Esophagus muscularis mucosa (tissue), 4 donors: ENCODE data around the gene NPHP4. TPM values are rescaled to one million over a fixed set of nuclear protein-coding genes. Genes with fewer than 3 reads are reported as not detected.

Source experiments
- DNase-seq: peaks from one replicate; pipeline ENCODE4 v3.0.0-alpha.2; 2017; ENCODE audit errors: extremely low spot score
- H3K27ac ChIP-seq, 4 donors: fragments of 200-600 bp; sonication (generic); replicated peaks in 1 of 4; 1 replicate in 3 of 4; 2 replicates in 1 of 4; pipeline ENCODE4 v1.5.1; 2016 to 2019; ENCODE audit warnings: mild to moderate bottlenecking in 1 of 4
- H3K27me3 ChIP-seq, 4 donors: fragments of 200-600 bp; sonication (generic); one replicate each; pipeline versions ENCODE4 v1.5.1 to v1.6.0; 2016 to 2019
- H3K36me3 ChIP-seq, 4 donors: fragments of 200-600 bp; sonication (generic); one replicate each; pipeline ENCODE4 v1.5.1; 2016 to 2019
- H3K4me1 ChIP-seq, 4 donors: fragments of 200-600 bp; sonication (generic); one replicate each; pipeline ENCODE4 v1.5.1; 2016 to 2019
- H3K4me3 ChIP-seq, 4 donors: fragments of 200-600 bp; sonication (generic); 1 replicate in 2 of 4; 2 replicates in 2 of 4; pipeline ENCODE4 v1.5.1; 2016 to 2019; ENCODE audit warnings: mild to moderate bottlenecking in 4 of 4, moderate library complexity in 1 of 4
- H3K9me3 ChIP-seq, 4 donors: fragments of 200-600 bp; sonication (generic); 1 replicate in 3 of 4; 2 replicates in 1 of 4; pipeline ENCODE4 v1.5.1; 2016 to 2019
- EP300 ChIP-seq: sonication (generic); formaldehyde crosslinking; IDR thresholded peaks from one replicate; pipeline ENCODE4 v1.6.1; 2017; ENCODE audit warnings: antibody characterized with exemption
- POLR2A ChIP-seq: fragments of 450-650 bp; IDR thresholded peaks from one replicate; pipeline ENCODE4 v1.6.1; 2017; ENCODE audit warnings: antibody characterized with exemption, moderate library complexity, mild to moderate bottlenecking, low read depth
- POLR2AphosphoS5 ChIP-seq, 2 donors: sonication (generic); formaldehyde crosslinking; IDR thresholded peaks; one replicate each; pipeline ENCODE4 v1.6.1; 2017; ENCODE audit warnings: antibody characterized with exemption in 2 of 2
- WGBS: methylation state at CpG from one replicate; pipeline ENCODE4 v1.1.5; 2018; 5-methylcytosine and 5-hydroxymethylcytosine counted together
- intact Hi-C: fragments of 100-400 bp; cut with DNase I; formaldehyde crosslinking; loops from one replicate; pipeline ENCODE4 v1.15.1; 2023
- total RNA-seq, 4 donors: library from RNA; depleted of rRNA; stranded (reverse); fragments of >200 nt; gene quantifications; one replicate each; pipeline versions ENCODE4 v1.1.0 to v1.2.1, GENCODE V29; 2016
- TF ChIP-seq, protein P1 (sequence below), 3 experiments: fragments of 200-600 bp in 2 of 3; fragments of 450-650 bp in 1 of 3; sonication (generic) in 2 of 3; IDR thresholded peaks; one replicate each; pipeline ENCODE4 v1.5.1; 2017 to 2019; ENCODE audit warnings: antibody characterized with exemption in 3 of 3, mild to moderate bottlenecking in 2 of 3, moderate library complexity in 1 of 3

NPHP4 gene
- total RNA-seq, 4 donors from 2014 or later = 6.5 to 9.1 (median 8.0) TPM

DNA sequence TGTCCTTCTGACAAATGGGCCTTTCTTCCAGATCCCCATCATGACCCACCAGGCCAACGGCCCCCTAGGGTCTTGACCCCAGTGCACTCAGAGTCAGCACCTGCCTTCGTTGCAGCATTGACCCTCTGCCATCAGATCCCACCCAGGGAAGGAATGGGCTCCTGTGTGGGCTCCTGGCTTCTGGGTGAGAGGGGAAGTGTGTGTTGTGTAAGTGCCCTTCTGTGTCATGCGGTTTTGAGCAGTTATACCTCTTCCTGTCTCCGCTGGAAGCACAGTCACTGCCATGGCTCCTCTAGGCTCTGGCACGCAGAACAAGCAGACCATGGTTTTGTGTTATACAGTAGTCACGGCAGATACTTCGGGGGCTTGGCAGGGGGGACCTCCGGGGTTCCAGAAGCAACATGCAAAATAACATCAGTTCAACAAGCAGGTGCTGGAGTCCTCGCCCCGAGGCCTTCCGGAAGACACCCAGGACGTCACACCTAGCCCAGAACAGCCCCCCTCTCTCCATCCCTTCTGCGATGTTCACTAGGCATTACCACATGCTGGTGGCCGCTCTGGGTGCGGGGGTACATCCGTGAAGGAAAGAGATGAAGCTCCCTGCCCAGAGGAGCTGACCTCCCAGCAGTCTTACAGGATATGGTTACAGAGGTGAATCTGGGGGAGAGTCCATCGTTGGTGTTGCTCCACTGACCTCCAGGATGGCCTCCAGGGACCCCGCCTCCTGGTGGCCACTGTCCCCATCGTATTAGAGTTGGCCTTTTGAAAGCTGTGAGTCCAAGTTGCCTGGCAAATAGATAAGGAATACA, 36.0 kb upstream of the NPHP4 start:
- intact Hi-C loops = no loop called here
- Histone ChIP-seq H3K27me3 (peaks cover 0 to 27% (median 0%) of the 10 kb centered on the region in 4 donors), H3K36me3 (no peaks in the 10 kb centered on the region), H3K27ac (no peak overlapping the region), H3K4me3 (peak overlapping the region in 1 of 4 donors; percentile 14), H3K4me1 (peaks cover 6 to 13% (median 11%) of the 10 kb centered on the region in 4 donors), H3K9me3 (no peaks in the 10 kb centered on the region)
- DNase-seq = no peak
- WGBS = 77% methylated on average over 14 of the region's 19 CpGs
- TF ChIP-seq POLR2AphosphoS5 (IDR thresholded peaks at IDR 0.05) (peak in 1 of 2 donors; percentile 29), EP300 (no peak), POLR2A (no peak)

- no peak for DNase-seq
- Histone ChIP-seq H3K27ac (no peak overlapping the region), H3K27me3 (peaks cover 0 to 27% (median 0%) of the 10 kb centered on the region in 4 donors), H3K4me3 (peak overlapping the region in 3 of 4 donors; percentile 28 to 43 (median 32)), H3K36me3 (no peaks in the 10 kb centered on the region), H3K9me3 (no peaks in the 10 kb centered on the region), H3K4me1 (peaks cover 6 to 13% (median 11%) of the 10 kb centered on the region in 4 donors)
- 63% methylated on average over 5 of the region's 10 CpGs for WGBS
- intact Hi-C loops = no loop called here
- TF ChIP-seq EP300 (no peak), POLR2A (no peak), POLR2AphosphoS5 (IDR thresholded peaks at IDR 0.05) (no peak)
- TF ChIP-seq, protein P1, sequence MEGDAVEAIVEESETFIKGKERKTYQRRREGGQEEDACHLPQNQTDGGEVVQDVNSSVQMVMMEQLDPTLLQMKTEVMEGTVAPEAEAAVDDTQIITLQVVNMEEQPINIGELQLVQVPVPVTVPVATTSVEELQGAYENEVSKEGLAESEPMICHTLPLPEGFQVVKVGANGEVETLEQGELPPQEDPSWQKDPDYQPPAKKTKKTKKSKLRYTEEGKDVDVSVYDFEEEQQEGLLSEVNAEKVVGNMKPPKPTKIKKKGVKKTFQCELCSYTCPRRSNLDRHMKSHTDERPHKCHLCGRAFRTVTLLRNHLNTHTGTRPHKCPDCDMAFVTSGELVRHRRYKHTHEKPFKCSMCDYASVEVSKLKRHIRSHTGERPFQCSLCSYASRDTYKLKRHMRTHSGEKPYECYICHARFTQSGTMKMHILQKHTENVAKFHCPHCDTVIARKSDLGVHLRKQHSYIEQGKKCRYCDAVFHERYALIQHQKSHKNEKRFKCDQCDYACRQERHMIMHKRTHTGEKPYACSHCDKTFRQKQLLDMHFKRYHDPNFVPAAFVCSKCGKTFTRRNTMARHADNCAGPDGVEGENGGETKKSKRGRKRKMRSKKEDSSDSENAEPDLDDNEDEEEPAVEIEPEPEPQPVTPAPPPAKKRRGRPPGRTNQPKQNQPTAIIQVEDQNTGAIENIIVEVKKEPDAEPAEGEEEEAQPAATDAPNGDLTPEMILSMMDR (IDR thresholded peaks at IDR 0.05) = no peak
These were observed 35.4 kb upstream of the NPHP4 start for GRCh38 chr1:6027591-6027990.

GRCh38 chr1:6026095-6026809, 34.0 kb upstream of the NPHP4 start:
- intact Hi-C loops = no loop called here
- peak overlapping the region; percentile 28 to 43 (median 30) for H3K4me3 ChIP-seq
- DNase-seq = peak; percentile 92
- H3K36me3 ChIP-seq = no peaks in the 10 kb centered on the region
- WGBS = 5% methylated on average over 4 of the region's 34 CpGs
- H3K27ac ChIP-seq = peak overlapping the region in 2 of 4 donors; percentile 7 to 11
- peaks cover 6 to 13% (median 11%) of the 10 kb centered on the region in 4 donors for H3K4me1 ChIP-seq
- no peak for TF ChIP-seq POLR2A
- TF ChIP-seq POLR2AphosphoS5 (IDR thresholded peaks at IDR 0.05) = peak in 1 of 2 donors; percentile 43
- TF ChIP-seq, protein P1 (IDR thresholded peaks at IDR 0.05) = no peak
- TF ChIP-seq EP300 = no peak
- peaks cover 0 to 19% (median 0%) of the 10 kb centered on the region in 4 donors for H3K27me3 ChIP-seq
- H3K9me3 ChIP-seq = no peaks in the 10 kb centered on the region

GRCh38 chr1:6025269-6026094, 33.3 kb upstream of the NPHP4 start:
- H3K27me3 ChIP-seq = peaks cover 0 to 16% (median 0%) of the 10 kb centered on the region in 4 donors
- no peak for DNase-seq
- intact Hi-C loops = no loop called here
- H3K4me1 ChIP-seq = peaks cover 6 to 13% (median 11%) of the 10 kb centered on the region in 4 donors
- no peaks in the 10 kb centered on the region for H3K9me3 ChIP-seq
- H3K36me3 ChIP-seq = no peaks in the 10 kb centered on the region
- TF ChIP-seq EP300 = no peak
- no peak for TF ChIP-seq POLR2AphosphoS5 (IDR thresholded peaks at IDR 0.05)
- TF ChIP-seq, protein P1 (IDR thresholded peaks at IDR 0.05) = no peak
- TF ChIP-seq POLR2A = no peak
- H3K4me3 ChIP-seq = peak overlapping the region in 3 of 4 donors; percentile 28 to 43 (median 32)
- 64% methylated on average over 20 of the region's 29 CpGs for WGBS
- no peak overlapping the region for H3K27ac ChIP-seq
